GM06990 (cell line): ENCODE measurements around the gene CD83.

Source experiments
- DNase-seq: peaks from one replicate; pipeline ENCODE4 v3.0.0-alpha.2; 2011; ENCODE audit not compliant: insufficient read length; ENCODE audit errors: extremely low read depth
- H3K27me3 ChIP-seq: replicated peaks from 2 replicates; pipeline ENCODE4 v1.6.0; 2011; ENCODE audit warnings: low read length; ENCODE audit not compliant: control insufficient read depth, insufficient read depth
- H3K36me3 ChIP-seq: 2 replicates; pipeline ENCODE4 v1.5.1; 2011; ENCODE audit warnings: low read length; ENCODE audit not compliant: control insufficient read depth, insufficient read depth
- H3K4me3 ChIP-seq: replicated peaks from 2 replicates; pipeline ENCODE4 v1.5.1; 2011; ENCODE audit warnings: low read depth, mild to moderate bottlenecking, control low read depth, low read length
- CTCF ChIP-seq: IDR thresholded peaks from 2 replicates; pipeline ENCODE4 v1.5.1; 2011; ENCODE audit warnings: low read length, control low read depth, mild to moderate bottlenecking, inconsistent platforms; ENCODE audit not compliant: insufficient read depth, poor library complexity, severe bottlenecking

CD83 gene

GRCh38 chr6:14128746-14129145, 11.2 kb downstream of the CD83 start:
- TF ChIP-seq CTCF = no peak
- Histone ChIP-seq H3K36me3 (peaks cover 7% of the 10 kb centered on the region), H3K4me3 (no peak overlapping the region), H3K27me3 (no peaks in the 10 kb centered on the region)
- no peak for DNase-seq

DNA sequence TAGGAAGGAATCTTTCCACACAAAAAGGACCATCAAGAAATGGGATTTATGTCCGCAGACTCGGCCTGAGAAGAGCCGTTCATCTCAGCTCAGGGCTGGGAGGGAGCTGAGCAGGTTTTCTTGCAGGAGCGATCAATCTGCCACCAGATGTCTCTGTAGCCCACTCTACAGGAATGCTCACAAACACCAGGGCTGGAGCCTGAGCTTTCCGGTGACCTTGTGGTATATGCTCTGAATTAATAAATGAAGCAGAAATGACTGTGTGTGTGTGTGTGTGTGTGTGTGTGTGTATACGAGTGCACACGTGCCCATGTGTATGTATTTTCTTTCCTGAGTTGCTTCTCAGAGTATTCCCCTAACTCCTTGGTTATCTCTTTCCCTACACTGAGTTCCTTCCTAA, 12.0 kb downstream of the CD83 start:
- H3K27me3 ChIP-seq = no peaks in the 10 kb centered on the region
- DNase-seq = no peak
- peaks cover 13% of the 10 kb centered on the region for H3K36me3 ChIP-seq
- H3K4me3 ChIP-seq = no peak overlapping the region
- TF ChIP-seq CTCF = peak; percentile 69

DNA sequence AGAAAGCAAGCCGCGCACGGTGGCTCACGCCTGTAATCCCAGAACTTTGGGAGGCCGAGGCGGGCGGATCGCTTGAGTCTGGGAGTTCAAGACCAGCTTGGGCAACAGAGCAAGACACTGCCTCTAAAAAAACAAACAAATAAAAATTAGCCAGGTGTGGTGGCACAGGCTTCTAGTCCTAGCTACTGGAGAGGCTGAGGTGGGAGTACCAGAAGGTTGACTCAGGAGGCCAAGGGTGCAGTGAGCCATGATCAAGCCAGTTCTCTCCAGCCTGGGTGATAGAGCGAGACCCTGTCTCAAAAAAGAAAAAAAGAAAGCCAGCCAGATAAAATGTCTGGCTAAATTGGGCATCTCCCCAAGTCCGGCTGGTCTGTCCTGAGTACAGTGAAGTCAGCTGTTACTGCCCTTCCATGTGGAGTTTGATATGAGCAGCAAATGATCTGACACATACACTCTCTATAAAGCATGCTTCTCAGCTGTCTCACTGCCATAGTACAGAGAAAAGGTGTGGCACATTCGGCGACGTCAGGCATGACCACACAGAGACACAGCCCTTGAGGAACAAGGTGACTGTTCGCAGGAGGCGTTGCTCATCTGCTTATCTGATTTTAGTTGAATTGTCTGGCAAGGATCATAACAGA, 13.0 kb downstream of the CD83 start:
- TF ChIP-seq CTCF = no peak
- peaks cover 18% of the 10 kb centered on the region for H3K36me3 ChIP-seq
- H3K4me3 ChIP-seq = no peak overlapping the region
- no peak for DNase-seq
- no peaks in the 10 kb centered on the region for H3K27me3 ChIP-seq

- no peak for TF ChIP-seq CTCF
- H3K36me3 ChIP-seq = peaks cover 21% of the 10 kb centered on the region
- DNase-seq = no peak
- no peaks in the 10 kb centered on the region for H3K27me3 ChIP-seq
- no peak overlapping the region for H3K4me3 ChIP-seq
Measured at GRCh38 chr6:14131579-14131978, 14.0 kb downstream of the CD83 start.

DNA sequence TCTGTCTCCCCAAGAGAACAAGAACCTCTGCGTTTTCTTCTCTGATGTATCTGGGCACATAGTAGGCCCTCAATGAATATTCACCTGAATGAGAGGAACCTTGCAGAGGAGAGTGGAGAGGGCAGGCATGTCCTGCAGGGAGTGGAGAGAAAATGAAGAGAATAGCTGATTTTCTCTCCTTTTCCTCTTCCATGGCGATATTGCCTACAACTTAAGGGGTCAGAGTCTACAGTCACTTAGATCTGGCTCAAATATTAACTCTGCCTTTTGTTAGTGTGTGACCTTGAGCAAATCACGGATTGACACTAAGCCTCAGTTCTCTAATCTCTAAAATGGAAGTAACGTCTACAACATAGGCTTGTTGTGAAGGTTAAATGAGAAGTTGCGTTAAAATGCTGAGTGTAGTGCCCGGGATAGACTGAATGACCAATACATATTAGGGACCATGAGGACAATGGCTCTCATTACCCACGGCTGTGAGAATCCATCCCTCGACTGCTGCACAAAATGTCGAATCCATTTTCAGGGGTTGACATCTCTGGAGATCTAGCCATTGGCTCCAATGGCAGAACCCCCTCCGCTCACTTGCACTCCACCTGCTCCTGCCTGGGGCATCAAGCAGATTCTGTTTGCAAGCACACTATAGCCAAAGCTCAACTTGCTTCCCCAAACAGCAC, 14.8 kb downstream of the CD83 start:
- Histone ChIP-seq H3K4me3 (no peak overlapping the region), H3K27me3 (no peaks in the 10 kb centered on the region), H3K36me3 (peaks cover 23% of the 10 kb centered on the region)
- no peak for DNase-seq
- TF ChIP-seq CTCF = no peak

GRCh38 chr6:14132921-14133275, 15.3 kb downstream of the CD83 start:
- no peaks in the 10 kb centered on the region for H3K27me3 ChIP-seq
- DNase-seq = no peak
- H3K36me3 ChIP-seq = peaks cover 23% of the 10 kb centered on the region
- no peak overlapping the region for H3K4me3 ChIP-seq
- no peak for TF ChIP-seq CTCF
